Stomach smooth muscle (tissue), 2 donors: ENCODE measurements around the gene C1orf210.

Source experiments
- H3K27ac ChIP-seq: one replicate; pipeline ENCODE4 v1.7.0; 2013; ENCODE audit warnings: mild to moderate bottlenecking, low read length, inconsistent platforms
- H3K27me3 ChIP-seq, 2 donors: one replicate each; pipeline ENCODE4 v1.7.0; 2013; ENCODE audit warnings: low read length in 2 of 2; ENCODE audit not compliant: insufficient read depth in 2 of 2, control insufficient read depth in 1 of 2
- H3K36me3 ChIP-seq, 2 donors: one replicate each; pipeline ENCODE4 v1.7.0; 2013; ENCODE audit warnings: low read length in 2 of 2; ENCODE audit not compliant: control insufficient read depth in 2 of 2, insufficient read depth in 2 of 2
- H3K4me1 ChIP-seq: one replicate; pipeline ENCODE4 v1.7.0; 2013; ENCODE audit warnings: low read length; ENCODE audit not compliant: control insufficient read depth, insufficient read depth
- H3K4me3 ChIP-seq, 2 donors: one replicate each; pipeline ENCODE4 v1.7.0; 2013; ENCODE audit warnings: low read length in 2 of 2
- H3K9ac ChIP-seq, 2 donors: one replicate each; pipeline ENCODE4 v1.7.0; 2013; ENCODE audit warnings: low read length in 2 of 2, mild to moderate bottlenecking in 1 of 2
- H3K9me3 ChIP-seq, 2 donors: one replicate each; pipeline ENCODE4 v1.7.0; 2013; ENCODE audit warnings: low read length in 2 of 2; ENCODE audit not compliant: control insufficient read depth in 2 of 2
- donor health status: healthy.
- donor health status: Pancreatic carcinoma.

The C1orf210 gene

DNA sequence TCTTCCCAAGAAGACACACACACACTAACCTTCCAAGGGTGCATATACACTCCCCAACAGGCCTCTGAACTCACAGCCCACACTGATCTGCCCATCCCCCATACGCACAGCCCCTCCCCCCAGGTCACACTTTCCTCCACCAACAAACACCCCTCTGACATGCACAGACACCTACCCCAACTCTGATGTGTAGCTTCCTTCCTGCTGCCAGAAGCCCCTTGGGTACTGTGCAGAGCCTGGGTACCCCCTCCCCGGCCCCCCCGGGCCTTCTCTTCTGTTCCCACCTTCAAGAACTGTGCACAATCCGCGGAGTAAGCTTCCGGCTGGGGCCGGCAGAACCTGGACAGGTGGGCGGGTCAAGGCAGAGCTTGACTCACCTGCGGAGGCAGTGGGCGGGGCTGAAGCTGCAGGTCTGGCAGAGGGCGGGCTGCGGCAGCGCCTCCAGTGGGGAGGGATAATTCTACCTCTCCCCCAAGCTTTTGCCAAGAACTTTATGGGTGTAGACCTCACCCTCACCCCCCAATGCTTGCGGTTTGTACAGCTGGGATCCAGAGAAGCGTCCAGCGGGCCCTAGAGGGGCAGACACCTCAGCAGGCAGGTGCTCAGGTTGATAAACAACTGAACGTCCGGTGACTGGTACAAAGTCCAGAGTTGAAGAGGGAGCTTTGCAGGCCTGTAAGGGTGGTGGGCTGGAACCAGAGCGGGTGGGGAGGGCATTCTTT, at the start of gene C1orf210:
Gene C1orf210, minus strand, starts transcription at position 313 of the 722 bp plus-strand sequence. CDS start 2,311 bp downstream, outside the sequence.
- Histone ChIP-seq H3K27me3 (peaks cover 8 to 12% of the 10 kb centered on the region in 2 donors), H3K27ac (no peak within 1 kb of the TSS), H3K4me3 (no peak within 1 kb of the TSS), H3K9ac (no peak within 1 kb of the TSS), H3K9me3 (no peaks in the 10 kb centered on the region), H3K4me1 (no peaks in the 10 kb centered on the region), H3K36me3 (no peaks in the 10 kb centered on the region)

DNA sequence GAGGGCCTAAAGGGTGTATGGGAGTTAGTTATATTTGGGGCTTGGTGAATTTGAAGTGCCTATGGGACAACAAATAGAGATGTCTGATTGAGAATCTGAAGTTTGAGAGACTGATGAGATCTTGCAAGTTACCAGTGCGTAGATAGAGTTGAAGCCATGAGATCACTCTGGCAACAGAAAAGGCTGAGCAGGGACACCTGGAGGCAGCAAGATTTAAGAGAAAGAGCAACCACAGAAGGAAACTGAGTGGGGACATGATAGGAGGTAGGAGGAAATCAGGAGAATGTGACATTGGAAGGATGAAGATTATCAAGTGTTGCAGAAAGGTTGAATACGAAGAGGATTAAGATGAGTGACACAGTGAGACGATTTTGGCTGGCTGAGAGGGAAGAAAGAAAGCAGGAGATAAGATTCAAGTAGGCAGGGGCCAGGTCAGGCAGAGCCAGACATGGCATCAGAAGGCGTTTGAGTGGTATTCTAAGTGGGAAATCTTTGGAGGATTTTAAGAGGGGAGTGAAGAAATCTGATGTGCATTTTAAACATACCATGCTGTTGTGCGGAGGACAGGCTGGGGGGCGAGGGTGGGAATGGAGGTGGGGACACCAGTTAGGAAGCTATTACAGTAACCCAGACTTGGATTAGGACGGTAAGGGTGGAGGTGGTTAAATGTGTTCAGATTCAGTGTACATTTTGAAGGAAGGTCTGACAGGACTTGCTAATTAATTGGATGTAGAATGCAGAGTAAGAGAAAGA, 49.2 kb upstream of the C1orf210 start:
- H3K9ac ChIP-seq, result no peak overlapping the region
- no peak overlapping the region for H3K4me3 ChIP-seq
- no peaks in the 10 kb centered on the region for H3K4me1 ChIP-seq
- H3K27ac ChIP-seq, result no peak overlapping the region
- no peaks in the 10 kb centered on the region for H3K27me3 ChIP-seq
- no peaks in the 10 kb centered on the region for H3K36me3 ChIP-seq
- H3K9me3 ChIP-seq, result no peaks in the 10 kb centered on the region

DNA sequence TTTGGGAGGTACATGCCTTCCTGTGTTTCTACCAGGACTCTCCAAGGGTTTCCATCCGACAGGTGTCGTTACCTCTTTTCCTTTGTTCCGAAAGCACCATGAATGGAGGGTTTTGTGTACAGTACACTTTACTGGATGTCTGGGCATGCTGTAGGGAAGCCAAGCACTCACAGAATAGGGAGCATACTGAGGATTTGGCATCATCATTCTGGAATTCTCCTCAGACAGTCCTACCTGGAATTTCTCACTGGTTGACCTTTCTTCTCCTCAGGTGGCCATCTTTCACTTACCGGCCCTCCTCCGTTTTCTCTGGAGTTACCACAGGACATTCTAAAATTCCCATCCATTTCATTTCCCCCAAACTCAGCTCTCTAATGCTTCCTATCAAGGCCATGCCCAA, 46.3 kb upstream of the C1orf210 start:
- H3K27ac ChIP-seq, result no peak overlapping the region

DNA sequence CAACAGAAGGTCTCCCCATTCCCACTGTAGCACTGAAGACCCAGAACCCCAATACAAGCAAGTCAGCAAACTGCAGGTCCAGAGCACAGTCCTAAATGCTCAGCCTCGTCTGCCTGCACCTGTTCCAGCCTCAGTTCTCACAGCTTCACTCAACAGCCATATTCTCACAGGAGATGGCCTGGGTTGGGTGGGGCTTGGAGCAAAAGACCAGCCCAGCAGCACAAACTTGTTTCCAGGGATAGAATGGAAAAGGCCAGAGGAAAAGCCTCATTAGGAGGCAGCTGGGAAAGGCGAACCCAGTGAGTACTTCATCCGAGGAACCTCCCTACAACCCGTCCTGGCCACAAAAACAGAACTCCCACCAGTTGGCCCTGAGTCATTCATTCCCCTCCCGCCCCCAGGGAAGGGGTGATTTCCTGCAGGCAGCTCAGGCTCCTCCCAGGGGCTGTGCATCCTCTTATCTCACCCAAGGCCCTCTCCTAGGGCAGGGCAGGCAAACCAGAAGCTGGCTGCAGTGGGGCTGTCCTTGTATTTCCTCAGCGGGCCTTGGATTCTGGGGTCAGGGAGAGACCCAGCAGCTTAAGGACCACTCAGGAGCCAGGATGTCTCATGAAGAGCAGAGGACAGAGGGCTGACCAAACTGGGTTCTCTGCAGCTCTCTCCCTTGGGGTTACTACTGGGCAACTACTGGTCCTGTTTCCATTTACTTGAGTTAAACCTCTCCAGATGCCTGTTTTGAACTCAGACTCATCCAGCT, 44.8 kb upstream of the C1orf210 start:
- peaks cover 0 to 3% of the 10 kb centered on the region in 2 donors for H3K9me3 ChIP-seq

More for the DNA sequence above, 46.3 kb upstream of the C1orf210 start:
- Histone ChIP-seq H3K9ac (no peak overlapping the region), H3K4me1 (no peaks in the 10 kb centered on the region), H3K27me3 (no peaks in the 10 kb centered on the region), H3K36me3 (no peaks in the 10 kb centered on the region), H3K9me3 (peaks cover 0 to 3% of the 10 kb centered on the region in 2 donors), H3K4me3 (no peak overlapping the region)

DNA sequence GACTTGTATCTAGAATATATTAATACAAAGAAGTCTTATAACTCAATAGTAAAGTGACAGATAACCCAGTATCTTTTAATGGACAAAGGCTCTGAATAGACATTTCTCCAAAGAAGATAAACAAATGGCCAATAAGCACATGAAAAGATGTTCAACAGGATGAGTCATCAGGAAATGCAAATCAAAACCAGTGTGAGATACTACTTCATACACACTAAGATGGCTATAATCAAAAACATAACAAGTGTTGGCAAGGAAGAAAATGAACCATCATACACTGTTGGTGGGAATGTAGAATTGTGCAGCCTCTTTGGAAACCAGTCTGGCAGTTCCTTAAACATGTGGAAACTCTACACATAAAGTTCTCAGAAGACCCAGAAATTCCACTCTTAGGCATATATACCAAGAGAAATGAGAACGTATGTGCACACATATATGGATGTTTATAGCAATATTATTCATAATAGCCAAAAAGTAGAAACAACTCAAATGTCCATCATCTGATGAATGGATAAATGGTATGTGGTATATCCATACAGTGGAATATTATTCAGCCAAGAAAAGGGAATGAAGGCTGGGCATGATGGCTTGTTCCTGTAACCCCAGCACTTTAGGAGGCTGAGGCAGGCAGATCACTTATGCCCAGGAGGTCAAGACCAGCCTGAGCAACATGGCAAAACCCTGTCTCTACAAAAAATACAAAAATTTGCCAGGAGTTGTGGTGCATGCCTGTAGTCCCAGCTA, 42.3 kb upstream of the C1orf210 start:
- Histone ChIP-seq H3K36me3 (no peaks in the 10 kb centered on the region), H3K4me3 (no peak overlapping the region), H3K9me3 (peaks cover 0 to 6% of the 10 kb centered on the region in 2 donors), H3K4me1 (no peaks in the 10 kb centered on the region), H3K27me3 (no peaks in the 10 kb centered on the region), H3K27ac (no peak overlapping the region), H3K9ac (no peak overlapping the region)

More for the DNA sequence above, 44.8 kb upstream of the C1orf210 start:
- H3K9ac ChIP-seq, result no peak overlapping the region
- no peak overlapping the region for H3K27ac ChIP-seq
- H3K4me1 ChIP-seq, result no peaks in the 10 kb centered on the region
- no peak overlapping the region for H3K4me3 ChIP-seq
- H3K36me3 ChIP-seq, result no peaks in the 10 kb centered on the region
- H3K27me3 ChIP-seq, result no peaks in the 10 kb centered on the region

DNA sequence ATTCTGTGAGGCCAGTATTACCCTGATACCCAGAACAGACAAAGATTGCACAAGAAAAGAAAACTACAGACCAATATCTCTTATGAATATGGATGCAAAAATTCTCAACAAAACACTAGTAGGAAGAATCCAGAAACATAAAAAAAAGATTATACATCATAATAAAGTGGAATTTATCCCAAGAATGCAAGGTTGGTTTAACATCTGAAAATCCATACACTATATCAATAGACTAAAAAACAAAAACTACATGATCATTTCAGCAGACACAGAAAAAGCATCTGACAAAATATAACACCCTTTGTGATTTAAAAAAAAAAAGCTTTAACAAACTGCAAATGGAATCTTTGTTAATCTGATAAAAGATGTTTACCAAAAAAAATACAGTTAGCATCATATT, 40.0 kb upstream of the C1orf210 start:
- Histone ChIP-seq H3K36me3 (no peaks in the 10 kb centered on the region), H3K27ac (no peak overlapping the region), H3K4me3 (no peak overlapping the region), H3K4me1 (no peaks in the 10 kb centered on the region), H3K27me3 (no peaks in the 10 kb centered on the region), H3K9ac (no peak overlapping the region), H3K9me3 (peaks cover 0 to 6% of the 10 kb centered on the region in 2 donors)

DNA sequence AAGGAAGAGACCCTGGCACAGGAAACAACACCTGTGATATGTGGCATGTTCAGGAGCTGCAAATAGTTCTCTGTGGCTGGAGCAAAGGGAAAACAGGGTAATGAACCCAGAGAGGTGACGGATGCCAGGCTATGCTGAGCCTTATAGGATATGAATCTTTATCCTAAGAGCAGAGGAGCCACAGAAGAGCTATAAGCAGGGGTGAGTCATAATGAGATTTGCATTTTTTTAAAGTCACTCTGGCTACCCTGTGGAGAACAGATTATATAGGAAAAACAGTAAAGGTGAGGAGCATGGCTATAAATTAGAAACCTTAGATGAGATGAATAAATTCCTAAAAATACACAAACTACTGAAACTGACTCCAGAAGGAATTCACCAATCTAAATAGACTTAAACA, 39.4 kb upstream of the C1orf210 start:
- Histone ChIP-seq H3K4me1 (no peaks in the 10 kb centered on the region), H3K36me3 (no peaks in the 10 kb centered on the region), H3K27me3 (no peaks in the 10 kb centered on the region), H3K27ac (no peak overlapping the region), H3K4me3 (no peak overlapping the region), H3K9me3 (peaks cover 0 to 6% of the 10 kb centered on the region in 2 donors), H3K9ac (no peak overlapping the region)

DNA sequence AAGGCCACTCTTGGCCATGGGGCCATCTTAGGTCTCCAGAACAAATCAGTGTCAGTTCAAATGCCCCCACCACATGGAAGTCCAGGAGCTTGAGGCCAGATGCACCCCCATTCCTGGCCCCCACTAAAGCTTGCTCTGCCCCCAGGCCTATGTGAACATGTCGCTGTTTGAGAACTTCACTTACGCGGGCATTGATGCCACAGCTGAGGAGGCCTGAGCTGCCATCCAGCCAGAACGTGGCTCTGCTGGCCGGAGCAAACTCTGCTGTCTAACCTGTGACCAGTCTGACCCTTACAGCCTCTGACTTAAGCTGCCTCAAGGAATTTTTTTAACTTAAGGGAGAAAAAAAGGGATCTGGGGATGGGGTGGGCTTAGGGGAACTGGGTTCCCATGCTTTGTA, 37.1 kb upstream of the C1orf210 start:
- H3K27ac ChIP-seq, result no peak overlapping the region
- no peak overlapping the region for H3K4me3 ChIP-seq
- peaks cover 0 to 3% of the 10 kb centered on the region in 2 donors for H3K9me3 ChIP-seq
- no peaks in the 10 kb centered on the region for H3K27me3 ChIP-seq
- H3K9ac ChIP-seq, result no peak overlapping the region
- no peaks in the 10 kb centered on the region for H3K4me1 ChIP-seq
- no peaks in the 10 kb centered on the region for H3K36me3 ChIP-seq

DNA sequence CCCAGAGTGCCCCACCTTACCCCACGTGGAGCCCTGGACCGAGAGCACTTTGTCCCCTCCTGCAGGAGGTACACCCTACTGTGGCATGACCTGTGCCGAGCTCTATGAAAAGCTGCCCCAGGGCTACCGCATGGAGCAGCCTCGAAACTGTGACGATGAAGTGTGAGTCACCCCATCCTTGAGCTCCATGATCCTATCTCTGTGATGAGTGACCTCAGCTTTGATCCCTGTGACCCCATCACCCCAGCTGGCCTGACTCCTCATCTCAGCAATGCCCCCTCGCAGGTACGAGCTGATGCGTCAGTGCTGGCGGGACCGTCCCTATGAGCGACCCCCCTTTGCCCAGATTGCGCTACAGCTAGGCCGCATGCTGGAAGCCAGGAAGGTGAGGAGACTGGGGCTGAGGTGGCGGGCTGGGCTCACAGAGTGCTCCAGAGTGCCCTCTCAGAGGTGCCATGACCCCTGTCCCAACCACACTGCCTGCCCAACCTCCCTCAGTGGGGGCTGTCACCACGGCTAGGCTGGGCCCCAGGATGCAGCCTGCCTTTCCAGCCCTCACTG, 36.0 kb upstream of the C1orf210 start:
- peaks cover 0 to 3% of the 10 kb centered on the region in 2 donors for H3K9me3 ChIP-seq
- no peaks in the 10 kb centered on the region for H3K4me1 ChIP-seq
- no peak overlapping the region for H3K27ac ChIP-seq
- no peak overlapping the region for H3K4me3 ChIP-seq
- H3K36me3 ChIP-seq, result no peaks in the 10 kb centered on the region
- no peaks in the 10 kb centered on the region for H3K27me3 ChIP-seq
- no peak overlapping the region for H3K9ac ChIP-seq

DNA sequence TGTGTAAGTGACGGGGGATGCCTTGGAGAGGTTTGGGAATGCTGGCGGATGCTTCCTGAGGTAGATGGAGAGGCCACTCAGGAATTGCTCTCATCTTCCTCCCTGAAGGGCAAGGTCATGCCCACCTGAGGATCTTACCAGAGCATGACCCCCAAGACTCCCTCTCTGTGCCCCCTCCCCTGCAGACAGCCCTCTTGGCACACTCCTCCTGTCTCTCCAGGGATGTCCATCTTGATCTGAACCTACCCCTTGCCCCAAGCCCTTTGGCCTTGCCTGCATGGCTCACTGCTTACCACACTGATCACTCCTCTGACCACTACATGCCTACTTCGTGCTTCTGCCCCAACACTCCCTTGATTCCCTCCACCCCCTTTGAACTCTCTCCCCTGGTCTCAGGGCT, 34.4 kb upstream of the C1orf210 start:
- Histone ChIP-seq H3K27ac (no peak overlapping the region), H3K36me3 (no peaks in the 10 kb centered on the region), H3K27me3 (no peaks in the 10 kb centered on the region), H3K4me3 (no peak overlapping the region), H3K9me3 (peaks cover 0 to 3% of the 10 kb centered on the region in 2 donors), H3K4me1 (no peaks in the 10 kb centered on the region), H3K9ac (no peak overlapping the region)
